T-helper 17 cell (primary cell): ENCODE data around the gene RFPL4A. TPM values are rescaled to one million over a fixed set of nuclear protein-coding genes. Genes with fewer than 3 reads are reported as not detected.

Source experiments
- total RNA-seq, 4 donors: library from RNA in 2 of 4; stranded (reverse) in 2 of 4; gene quantifications; one replicate each; pipeline ENCODE4 v1.2.3 and lab custom pipeline; 2022 to 2026

The RFPL4A gene
- total RNA-seq, 2 donors from 2014 or later: not detected

Other genes starting within 250 kb of the RFPL4A start
- gene SBK2, start 222.0 kb upstream of the RFPL4A start, total RNA-seq: not detected
- not detected for gene SBK3, start 213.6 kb upstream of the RFPL4A start, total RNA-seq
- gene ZNF579, start 178.2 kb upstream of the RFPL4A start, total RNA-seq: 1 to 10 TPM; 5.9 to 6.2 TPM
- gene FIZ1, start 159.6 kb upstream of the RFPL4A start, total RNA-seq: 10 to 100 TPM in 1 of 2 donors, 1 to 10 TPM in 1; 9.2 to 10.7 TPM
- gene ZNF524, start 158.8 kb upstream of the RFPL4A start, total RNA-seq: 10 to 100 TPM; 16.6 to 17.0 TPM
- 10 to 100 TPM; 12.6 to 12.8 TPM for gene ZNF865, start 153.4 kb upstream of the RFPL4A start, total RNA-seq
- 10 to 100 TPM; 11.3 to 13.8 TPM for gene ZNF784, start 134.5 kb upstream of the RFPL4A start, total RNA-seq
- 10 to 100 TPM; 40.3 to 41.8 TPM for gene ZNF580, start 118.1 kb upstream of the RFPL4A start, total RNA-seq
- gene ZNF581, start 115.4 kb upstream of the RFPL4A start, total RNA-seq: 10 to 100 TPM; 24.7 to 26.3 TPM
- gene CCDC106, start 110.9 kb upstream of the RFPL4A start, total RNA-seq: 1 to 10 TPM; 1.1 to 1.6 TPM
- gene U2AF2, start 104.1 kb upstream of the RFPL4A start, total RNA-seq: 100 to 1,000 TPM; 248 to 258 TPM
- 10 to 100 TPM; 42.5 to 44.1 TPM for gene EPN1, start 83.9 kb upstream of the RFPL4A start, total RNA-seq
- gene NLRP9, start 20.7 kb upstream of the RFPL4A start, total RNA-seq: not detected
- gene RFPL4AL1, start 10.0 kb downstream of the RFPL4A start, total RNA-seq: not detected
- not detected for gene NLRP11, start 72.9 kb downstream of the RFPL4A start, total RNA-seq
- gene NLRP4, start 77.4 kb downstream of the RFPL4A start, total RNA-seq: not detected
- not detected for gene NLRP13, start 173.2 kb downstream of the RFPL4A start, total RNA-seq
- gene NLRP8, start 188.7 kb downstream of the RFPL4A start, total RNA-seq: not detected
- gene NLRP5, start 227.7 kb downstream of the RFPL4A start, total RNA-seq: not detected